Epithelial cell of esophagus (primary cell): ENCODE measurements around the gene ZNF224.

Experiments
- DNase-seq: peaks from one replicate; pipeline ENCODE4 v3.0.0; 2010; ENCODE audit warnings: low read depth
- H3K4me3 ChIP-seq: 2 replicates; pipeline ENCODE4 v1.5.1; 2011; ENCODE audit warnings: mild to moderate bottlenecking, low read length, control low read depth
- CTCF ChIP-seq: IDR thresholded peaks from 2 replicates; pipeline ENCODE4 v1.5.1; 2011; ENCODE audit warnings: low read depth, mild to moderate bottlenecking, low read length, control low read depth, inconsistent platforms; ENCODE audit not compliant: insufficient read depth; ENCODE audit errors: missing control alignments

ZNF224 gene

GRCh38 chr19:44066305-44066704 is 27.9 kb upstream of the ZNF224 start:
- H3K4me3 ChIP-seq, result no peak overlapping the region
- no peak for DNase-seq
- no peak for TF ChIP-seq CTCF

- no peak for DNase-seq
- H3K4me3 ChIP-seq, result no peak overlapping the region
- no peak for TF ChIP-seq CTCF
These were observed 24.7 kb upstream of the ZNF224 start for GRCh38 chr19:44069415-44069814.

DNA sequence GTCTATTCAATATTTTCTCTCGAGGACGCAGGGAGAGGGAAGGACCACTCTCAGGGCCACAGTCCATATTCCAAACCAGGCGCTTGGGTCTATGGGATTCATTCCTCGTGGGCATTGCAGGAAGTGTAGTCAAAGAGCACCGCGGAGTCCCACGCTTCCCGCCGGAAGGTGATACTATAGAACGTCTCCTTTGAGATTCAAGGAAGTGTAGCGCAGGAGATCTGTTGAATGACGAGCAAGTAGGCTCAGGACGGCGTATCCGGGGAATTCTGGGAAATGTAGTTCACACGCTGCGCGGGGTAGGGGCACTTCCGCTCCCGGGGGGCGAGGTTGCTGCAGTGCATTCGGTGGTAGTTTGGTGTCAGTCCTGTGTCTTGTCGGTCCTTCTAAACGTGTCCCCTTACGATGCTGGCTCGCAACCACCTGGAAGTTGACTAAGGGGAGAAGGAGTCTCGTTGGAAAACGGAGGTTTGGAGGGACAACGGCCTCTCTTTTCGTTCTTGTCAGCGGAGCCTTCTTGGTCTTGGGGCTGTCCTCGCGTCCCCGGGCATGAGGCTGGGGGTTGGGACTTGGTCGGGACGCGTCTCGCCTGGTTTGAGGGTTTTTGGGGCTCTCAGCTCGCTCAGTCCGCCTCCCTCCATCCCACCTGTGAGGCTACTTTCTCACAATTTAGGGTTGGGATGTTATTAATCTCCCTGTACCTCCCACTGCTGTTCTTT is 22.2 kb upstream of the ZNF224 start, which contains the start of gene ZNF284:
Gene ZNF284, plus strand, starts transcription at position 336 of the 719 bp plus-strand sequence. CDS start 4,231 bp downstream, outside the sequence.
- DNase-seq, result peak; percentile 89
- TF ChIP-seq CTCF, result no peak
- H3K4me3 ChIP-seq, result peak within 1 kb of the TSS; percentile 94

GRCh38 chr19:44072543-44073401 is 21.4 kb upstream of the ZNF224 start:
- DNase-seq, result peak; percentile 8
- TF ChIP-seq CTCF, result peak; percentile 8
- H3K4me3 ChIP-seq, result peak overlapping the region; percentile 94

- TF ChIP-seq CTCF, result no peak
- no peak for DNase-seq
These were observed 17.8 kb upstream of the ZNF224 start for GRCh38 chr19:44076325-44076724.

DNA sequence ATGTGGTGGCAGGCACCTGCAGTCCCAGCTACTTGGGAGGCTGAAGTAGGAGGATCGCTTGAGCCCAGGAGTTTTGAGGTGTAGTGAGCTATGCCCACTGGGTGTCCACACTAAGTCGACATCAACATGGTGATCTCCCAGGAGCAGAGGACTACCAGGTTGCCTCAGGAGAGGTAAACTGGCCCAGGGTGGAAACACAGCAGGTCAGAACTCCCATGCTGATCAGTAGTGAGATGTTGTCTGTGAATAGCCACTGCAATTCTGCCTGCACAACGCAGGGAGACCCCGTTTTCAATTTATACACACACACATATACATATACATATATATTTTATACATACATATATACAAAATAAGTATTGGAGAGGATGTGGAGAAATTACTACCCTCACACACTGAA is 2.1 kb upstream of the ZNF224 start:
- H3K4me3 ChIP-seq, result no peak overlapping the region
- no peak for TF ChIP-seq CTCF
- no peak for DNase-seq

More at GRCh38 chr19:44076325-44076724, 17.8 kb upstream of the ZNF224 start:
- no peak overlapping the region for H3K4me3 ChIP-seq
